SK-N-SH treated with all-trans-retinoic acid at 6 μM for 48 hours (cell line): ENCODE measurements around the gene RBM42.

Source experiments
- ARNTL ChIP-seq: fragments of 450-650 bp; formaldehyde crosslinking; IDR thresholded peaks from 2 replicates; pipeline ENCODE4 v1.5.0; 2020; ENCODE audit warnings: low read depth, mild to moderate bottlenecking, moderate library complexity, borderline replicate concordance
- CREB5 ChIP-seq: fragments of 250-450 bp; sonication (Bioruptor Pico); IDR thresholded peaks from 2 replicates; pipeline ENCODE4 v1.5.1; 2020; ENCODE audit warnings: low read depth, mild to moderate bottlenecking, moderate library complexity
- CSRNP3 ChIP-seq: fragments of 250-450 bp; sonication (Bioruptor Pico); IDR thresholded peaks from 2 replicates; pipeline ENCODE4 v1.5.1; 2021; ENCODE audit warnings: mild to moderate bottlenecking, moderate library complexity
- GLIS3 ChIP-seq: fragments of 250-450 bp; sonication (Bioruptor Pico); IDR thresholded peaks from 2 replicates; pipeline ENCODE4 v1.5.0; 2020; ENCODE audit warnings: mild to moderate bottlenecking, moderate library complexity
- ISL1 ChIP-seq: fragments of 250-450 bp; sonication (Bioruptor Pico); IDR thresholded peaks from 2 replicates; pipeline ENCODE4 v2.1.2; 2022; ENCODE audit warnings: mild to moderate bottlenecking, moderate library complexity
- OSR1 ChIP-seq: fragments of 250-450 bp; sonication (Bioruptor Pico); IDR thresholded peaks from 2 replicates; pipeline ENCODE4 v1.8.0; 2022; ENCODE audit warnings: moderate library complexity, mild to moderate bottlenecking, inconsistent platforms
- PATZ1 ChIP-seq: fragments of 250-450 bp; sonication (Bioruptor Pico); IDR thresholded peaks from 2 replicates; pipeline ENCODE4 v1.8.0; 2020; ENCODE audit warnings: mild to moderate bottlenecking, moderate library complexity, borderline replicate concordance
- POU6F1 ChIP-seq: fragments of 250-450 bp; sonication (Bioruptor Pico); IDR thresholded peaks from 2 replicates; pipeline ENCODE4 v1.8.0; 2021; ENCODE audit warnings: low read depth, mild to moderate bottlenecking, moderate library complexity, borderline replicate concordance
- RARB ChIP-seq: fragments of 250-450 bp; sonication (Bioruptor Pico); IDR thresholded peaks from 2 replicates; pipeline ENCODE4 v1.8.0; 2021; ENCODE audit warnings: mild to moderate bottlenecking, moderate library complexity
- TOX ChIP-seq: fragments of 250-450 bp; sonication (Bioruptor Pico); IDR thresholded peaks from 2 replicates; pipeline ENCODE4 v1.8.0; 2021; ENCODE audit warnings: mild to moderate bottlenecking, moderate library complexity, borderline replicate concordance
- ZC3H10 ChIP-seq: fragments of 250-450 bp; sonication (Bioruptor Pico); IDR thresholded peaks from 2 replicates; pipeline ENCODE4 v1.5.1; 2021; ENCODE audit warnings: mild to moderate bottlenecking, moderate library complexity
- ZFP3 ChIP-seq: fragments of 250-450 bp; sonication (Bioruptor Pico); IDR thresholded peaks from 2 replicates; pipeline ENCODE4 v1.5.0; 2020; ENCODE audit warnings: mild to moderate bottlenecking, moderate library complexity
- ZFP30 ChIP-seq: fragments of 450-650 bp; formaldehyde crosslinking; IDR thresholded peaks from 2 replicates; pipeline ENCODE4 v1.5.0; 2022; ENCODE audit warnings: mild to moderate bottlenecking, moderate library complexity
- ZNF8 ChIP-seq: fragments of 450-650 bp; formaldehyde crosslinking; IDR thresholded peaks from 2 replicates; pipeline ENCODE4 v1.5.0; 2020; ENCODE audit warnings: mild to moderate bottlenecking, moderate library complexity

GRCh38 chr19:35637165-35637564 lies 8.3 kb downstream of the RBM42 start:
- TF ChIP-seq ISL1: no peak
- TF ChIP-seq CSRNP3: no peak
- TF ChIP-seq PATZ1 (CRISPR knock-in tag): no peak
- TF ChIP-seq ZC3H10: no peak
- TF ChIP-seq ZFP30 (CRISPR knock-in tag): no peak
- no peak for TF ChIP-seq GLIS3
- no peak for TF ChIP-seq CREB5
- no peak for TF ChIP-seq POU6F1
- no peak for TF ChIP-seq ZFP3 (CRISPR knock-in tag)
- TF ChIP-seq ARNTL (CRISPR knock-in tag): no peak
- no peak for TF ChIP-seq ZNF8 (CRISPR knock-in tag)
- TF ChIP-seq RARB: no peak
- no peak for TF ChIP-seq TOX (CRISPR knock-in tag)
- no peak for TF ChIP-seq OSR1 (CRISPR knock-in tag)
